ENCODE data around the gene TBC1D22A.

DNA sequence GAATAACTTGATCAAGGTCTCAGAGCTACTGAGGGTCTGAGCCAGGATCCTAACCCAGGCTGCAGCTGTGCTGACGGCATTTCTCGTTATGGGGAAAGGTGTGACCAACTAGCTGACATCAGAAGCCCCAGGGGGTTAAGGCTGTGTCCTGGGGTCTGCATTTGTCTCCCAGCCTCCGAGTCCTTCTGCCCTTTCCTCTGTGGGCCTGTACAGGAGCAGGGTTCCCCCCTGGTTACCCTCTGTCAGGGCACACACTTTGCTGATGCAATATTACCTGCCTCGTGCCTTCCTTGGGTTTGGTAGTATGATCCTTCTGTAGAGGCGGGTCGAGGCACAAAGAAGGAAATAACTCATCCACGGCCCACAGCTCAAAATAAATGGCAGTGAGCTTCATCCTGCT lies 183.0 kb downstream of the TBC1D22A start:
- no peak for TF ChIP-seq POLR2A (IDR thresholded peaks at IDR 0.05)
- no peak for TF ChIP-seq EP300 (IDR thresholded peaks at IDR 0.05)

Data from gastroesophageal sphincter (tissue), 2 donors.